SK-N-SH (cell line): Measurements from ENCODE around the gene STX18. TPM values are rescaled to one million over a fixed set of nuclear protein-coding genes. Genes with fewer than 3 reads are reported as not detected.

Experiments
- CTCF ChIA-PET: fragments of 300-600, 350-600 bp; formaldehyde crosslinking; extraction: SDS; loops from one replicate; lab custom pipeline; 2021; lab: Yijun Ruan, JAX
- POLR2A ChIA-PET: fragments of 350-600 bp; sonication (Branson Sonifier 250); formaldehyde crosslinking; extraction: SDS; loops from one replicate; lab custom pipeline; 2020; ENCODE audit warnings: antibody characterized with exemption, inconsistent platforms; lab: Yijun Ruan, JAX
- DNase-seq: peaks from one replicate; pipeline ENCODE4 v3.0.0; 2012
- H2AFZ ChIP-seq: fragments of 200-600 bp; sonication (generic); 2 replicates; pipeline ENCODE4 v1.8.1; 2016; ENCODE audit warnings: antibody characterized with exemption, mild to moderate bottlenecking, low read depth
- H3F3A ChIP-seq: fragments of 200-600 bp; sonication (generic); replicated peaks from 2 replicates; pipeline ENCODE3; 2016; ENCODE audit warnings: antibody characterized with exemption, mild to moderate bottlenecking; ENCODE audit not compliant: insufficient read depth
- H3K27ac ChIP-seq, 2 experiments: fragments of 200-500 bp in 1 of 2; fragments of 200-600 bp in 1 of 2; sonication (Bioruptor generic) in 1 of 2; sonication (generic), shearing (Covaris generic) in 1 of 2; 2 replicates each; pipeline versions ENCODE4 v1.5.1 to v1.6.1; 2014 to 2016; ENCODE audit warnings: low read depth in 2 of 2, inconsistent platforms in 1 of 2, low read length in 1 of 2, mild to moderate bottlenecking in 1 of 2, mixed read lengths in 1 of 2
- H3K27me3 ChIP-seq: fragments of 200-600 bp; sonication (generic), shearing (Covaris generic); 2 replicates; pipeline ENCODE4 v1.6.1; 2016; ENCODE audit warnings: mixed run types; ENCODE audit not compliant: insufficient read depth
- H3K36me3 ChIP-seq, 2 experiments: fragments of 200-500 bp in 1 of 2; fragments of 200-600 bp in 1 of 2; sonication (Bioruptor generic) in 1 of 2; sonication (generic) in 1 of 2; replicated peaks in 1 of 2; 2 replicates each; pipeline versions ENCODE3 to v1.5.1; 2014 to 2016; ENCODE audit warnings: low read length in 1 of 2, mild to moderate bottlenecking in 1 of 2; ENCODE audit not compliant: insufficient read depth in 2 of 2, control insufficient read depth in 1 of 2
- H3K4me1 ChIP-seq, 2 experiments: fragments of 200-500 bp in 1 of 2; fragments of 200-600 bp in 1 of 2; sonication (Bioruptor generic) in 1 of 2; sonication (generic), shearing (Covaris generic) in 1 of 2; 2 replicates each; pipeline versions ENCODE4 v1.5.1 to v1.6.1; 2014 to 2016; ENCODE audit warnings: low read depth in 1 of 2, low read length in 1 of 2, mixed run types in 1 of 2; ENCODE audit not compliant: insufficient read depth in 2 of 2, control insufficient read depth in 1 of 2
- H3K4me2 ChIP-seq: fragments of 200-600 bp; sonication (generic), shearing (Covaris generic); 2 replicates; pipeline ENCODE4 v1.6.1; 2017; ENCODE audit warnings: mixed run types
- H3K4me3 ChIP-seq, 2 experiments: fragments of 200-500 bp in 1 of 2; fragments of 200-600 bp in 1 of 2; sonication (Bioruptor generic) in 1 of 2; sonication (generic), shearing (Covaris generic) in 1 of 2; 2 replicates each; pipeline versions ENCODE4 v1.5.1 to v1.8.1; 2014 to 2016; ENCODE audit warnings: low read depth in 2 of 2, inconsistent platforms in 1 of 2, low read length in 1 of 2, mild to moderate bottlenecking in 1 of 2, mixed read lengths in 1 of 2, moderate library complexity in 1 of 2
- H3K79me2 ChIP-seq: fragments of 200-600 bp; sonication (generic); 2 replicates; pipeline ENCODE4 v1.8.1; 2017; ENCODE audit warnings: mild to moderate bottlenecking; ENCODE audit not compliant: insufficient read depth
- H3K9ac ChIP-seq: fragments of 200-600 bp; sonication (generic); 2 replicates; pipeline ENCODE4 v1.6.1; 2017; ENCODE audit warnings: mixed run types
- H3K9me2 ChIP-seq: fragments of 200-600 bp; sonication (generic); 2 replicates; pipeline ENCODE4 v1.6.1; 2017; ENCODE audit warnings: mixed run types
- H3K9me3 ChIP-seq: fragments of 200-600 bp; sonication (generic); 2 replicates; pipeline ENCODE4 v1.6.1; 2017; ENCODE audit warnings: mixed run types, mild to moderate bottlenecking, moderate library complexity
- H4K20me1 ChIP-seq: fragments of 200-600 bp; sonication (generic); 2 replicates; pipeline ENCODE4 v1.6.1; 2017; ENCODE audit warnings: mild to moderate bottlenecking, mixed run types; ENCODE audit not compliant: insufficient read depth
- ELF1 ChIP-seq: IDR thresholded peaks from 2 replicates; pipeline ENCODE4 v1.4.0; 2012
- GABPA ChIP-seq: IDR thresholded peaks from 2 replicates; pipeline ENCODE4 v1.4.0; 2012; ENCODE audit warnings: low read depth, mild to moderate bottlenecking
- GATA2 ChIP-seq: sonication (generic); formaldehyde crosslinking; IDR thresholded peaks from 2 replicates; pipeline ENCODE4 v1.5.0; 2020; ENCODE audit warnings: mild to moderate bottlenecking, missing genetic modification reagents
- JUND ChIP-seq: IDR thresholded peaks from 2 replicates; pipeline ENCODE4 v1.4.0; 2012
- POLR2AphosphoS5 ChIP-seq: IDR thresholded peaks from 2 replicates; pipeline ENCODE4 v1.6.1; 2012; ENCODE audit warnings: low read depth, low read length
- RAD21 ChIP-seq: IDR thresholded peaks from 2 replicates; pipeline ENCODE4 v1.6.1; 2012; ENCODE audit warnings: mild to moderate bottlenecking, low read length
- RFX5 ChIP-seq: IDR thresholded peaks from 2 replicates; pipeline ENCODE4 v1.6.1; 2012; ENCODE audit warnings: mild to moderate bottlenecking, improper control_type of control experiment, low read length
- SIN3A ChIP-seq: IDR thresholded peaks from 2 replicates; pipeline ENCODE4 v1.6.1; 2012; ENCODE audit warnings: low read depth, mild to moderate bottlenecking, low read length, moderate library complexity, borderline replicate concordance
- TAF1 ChIP-seq: IDR thresholded peaks from 2 replicates; pipeline ENCODE4 v1.6.1; 2012; ENCODE audit warnings: low read depth, mild to moderate bottlenecking, low read length, moderate library complexity, borderline replicate concordance
- WGBS: methylation state at CpG from one replicate; pipeline ENCODE4 v1.1.6; 2017; ENCODE audit warnings: low lambda C conversion rate; 5-methylcytosine and 5-hydroxymethylcytosine counted together
- polyA plus RNA-seq, 3 experiments: library from polyadenylated mRNA; depleted of rRNA; stranded (reverse); fragments of >200 nt; gene quantifications; 2 replicates each; pipeline ENCODE4 v1.2.3, GENCODE V29; 2012
- TF ChIP-seq, protein P1 (sequence below): fragments of 150-350 bp; IDR thresholded peaks from 2 replicates; pipeline ENCODE4 v1.6.1; 2017; ENCODE audit warnings: antibody characterized with exemption, low read length, low read depth, borderline replicate concordance
- TF ChIP-seq, protein P2 (sequence below): IDR thresholded peaks from 2 replicates; pipeline ENCODE4; 2012

STX18 gene
- polyA plus RNA-seq, 1 of the 3 experiments (the other 2 are of a cell fraction): 17.3 TPM

DNA sequence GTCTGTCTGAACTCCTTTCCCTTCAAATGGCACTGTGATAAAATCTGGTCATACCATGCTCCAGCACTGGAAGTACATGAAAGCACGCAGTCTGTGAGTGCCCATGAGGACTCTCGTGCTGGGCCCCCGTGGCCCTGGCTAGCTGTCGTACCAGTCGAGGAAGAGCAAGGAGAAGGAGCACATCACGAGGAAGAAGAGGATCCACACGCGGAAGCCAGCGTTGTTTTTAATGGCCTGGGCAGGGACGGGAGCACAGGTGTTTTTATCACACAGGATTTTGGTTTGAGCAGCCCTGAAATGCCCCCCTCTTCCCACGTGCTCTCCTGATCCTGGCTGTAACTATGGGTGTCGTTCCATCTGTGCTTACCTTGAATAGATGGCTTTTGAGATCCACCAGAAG is 122.0 kb downstream of the STX18 start:
- Histone ChIP-seq H3K4me2 (no peak overlapping the region), H2AFZ (no peak overlapping the region), H3K9me2 (no peaks in the 10 kb centered on the region), H3K36me3 (peaks cover 4 to 50% of the 10 kb centered on the region in 2 experiments), H3K9me3 (no peaks in the 10 kb centered on the region), H3K27ac (no peak overlapping the region), H3K4me1 (no peaks in the 10 kb centered on the region; a peak in 1 of 4 replicates), H3F3A (no peaks in the 10 kb centered on the region), H3K79me2 (no peaks in the 10 kb centered on the region), H4K20me1 (no peaks in the 10 kb centered on the region), H3K9ac (no peak overlapping the region), H3K27me3 (no peaks in the 10 kb centered on the region), H3K4me3 (no peak overlapping the region)
- TF ChIP-seq RFX5 (no peak), GABPA (no peak), GATA2 (CRISPR knock-in tag) (no peak), RAD21 (no peak), SIN3A (no peak)
- TF ChIP-seq, protein P1, sequence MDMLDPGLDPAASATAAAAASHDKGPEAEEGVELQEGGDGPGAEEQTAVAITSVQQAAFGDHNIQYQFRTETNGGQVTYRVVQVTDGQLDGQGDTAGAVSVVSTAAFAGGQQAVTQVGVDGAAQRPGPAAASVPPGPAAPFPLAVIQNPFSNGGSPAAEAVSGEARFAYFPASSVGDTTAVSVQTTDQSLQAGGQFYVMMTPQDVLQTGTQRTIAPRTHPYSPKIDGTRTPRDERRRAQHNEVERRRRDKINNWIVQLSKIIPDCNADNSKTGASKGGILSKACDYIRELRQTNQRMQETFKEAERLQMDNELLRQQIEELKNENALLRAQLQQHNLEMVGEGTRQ: no peak
- DNase-seq: no peak
- ChIA-PET CTCF (interaction anchor here (1.0 to 3.6 kb wide), 3 partner anchors 11 to 172 kb away, joined by 3 to 20 read pairs (median 4); partner anchors contain the start of gene TMEM128), POLR2A (no interaction called here)
- WGBS: 99% methylated on average over 11 of the region's 12 CpGs

DNA sequence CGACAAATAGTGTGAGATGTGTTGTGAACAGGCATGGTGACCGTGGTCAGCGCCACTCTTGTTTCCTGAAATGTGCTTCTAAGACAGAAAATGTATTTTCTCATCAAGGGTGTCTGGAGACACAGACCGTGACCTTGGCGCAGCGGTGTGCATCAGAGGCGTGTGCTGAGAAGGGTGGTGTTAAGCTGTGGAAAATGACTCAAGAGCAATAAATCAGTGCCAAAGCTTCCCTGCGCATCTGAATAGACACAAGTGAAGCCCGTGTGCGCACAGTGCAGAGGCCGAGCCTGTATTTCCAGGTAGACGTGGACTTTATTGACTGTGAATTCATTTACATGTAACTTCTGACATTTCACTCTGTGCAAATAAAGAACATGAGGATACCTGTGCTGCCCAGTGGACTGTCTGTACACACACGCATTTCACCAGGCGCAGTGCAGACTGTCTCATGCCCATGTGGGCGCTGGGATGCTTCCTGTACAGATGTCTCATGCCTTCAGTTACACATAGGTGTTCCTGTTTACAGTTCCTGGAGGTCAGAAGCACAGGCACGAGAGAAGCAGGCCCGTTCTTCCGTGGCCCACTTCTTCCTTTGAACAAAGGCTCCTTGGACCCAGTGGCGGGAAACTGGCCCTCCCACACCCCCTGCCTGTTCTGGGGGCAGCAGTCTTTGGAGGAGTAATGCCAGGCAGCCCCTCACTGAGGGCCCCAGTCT is 123.0 kb downstream of the STX18 start:
- no peaks in the 10 kb centered on the region for H3K79me2 ChIP-seq
- ChIA-PET CTCF (interaction anchor here (2.9 to 3.6 kb wide), 3 partner anchors 11 to 33 kb away, joined by 13 to 22 read pairs (median 20); partner anchors contain the start of gene NSG1), POLR2A (interaction anchor here (0.6 to 1.7 kb wide), 2 partner anchors 12 to 1086 kb away, joined by 3 to 6 read pairs; no protein-coding TSS in a partner anchor)
- no peak overlapping the region for H3K4me2 ChIP-seq
- TF ChIP-seq POLR2AphosphoS5 (no peak), JUND (no peak), ELF1 (no peak), TAF1 (no peak)
- TF ChIP-seq, protein P1: no peak
- TF ChIP-seq, protein P2, sequence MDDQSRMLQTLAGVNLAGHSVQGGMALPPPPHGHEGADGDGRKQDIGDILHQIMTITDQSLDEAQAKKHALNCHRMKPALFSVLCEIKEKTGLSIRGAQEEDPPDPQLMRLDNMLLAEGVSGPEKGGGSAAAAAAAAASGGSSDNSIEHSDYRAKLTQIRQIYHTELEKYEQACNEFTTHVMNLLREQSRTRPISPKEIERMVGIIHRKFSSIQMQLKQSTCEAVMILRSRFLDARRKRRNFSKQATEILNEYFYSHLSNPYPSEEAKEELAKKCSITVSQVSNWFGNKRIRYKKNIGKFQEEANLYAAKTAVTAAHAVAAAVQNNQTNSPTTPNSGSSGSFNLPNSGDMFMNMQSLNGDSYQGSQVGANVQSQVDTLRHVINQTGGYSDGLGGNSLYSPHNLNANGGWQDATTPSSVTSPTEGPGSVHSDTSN: no peak
- peaks cover 4 to 45% of the 10 kb centered on the region in 2 experiments for H3K36me3 ChIP-seq
- no peak for DNase-seq
- no peaks in the 10 kb centered on the region; a peak in 1 of 4 replicates for H3K4me1 ChIP-seq
- no peaks in the 10 kb centered on the region for H3F3A ChIP-seq
- H3K9ac ChIP-seq: no peak overlapping the region
- no peak overlapping the region for H3K27ac ChIP-seq
- H3K27me3 ChIP-seq: no peaks in the 10 kb centered on the region
- no peaks in the 10 kb centered on the region for H3K9me2 ChIP-seq
- no peak overlapping the region for H2AFZ ChIP-seq
- H4K20me1 ChIP-seq: no peaks in the 10 kb centered on the region
- H3K9me3 ChIP-seq: no peaks in the 10 kb centered on the region
- no peak overlapping the region for H3K4me3 ChIP-seq
- 96% methylated on average over 18 of the region's 19 CpGs for WGBS
